Panc1 (cell line): ENCODE measurements around the gene TPRX1. TPM values are rescaled to one million over a fixed set of nuclear protein-coding genes. Genes with fewer than 3 reads are reported as not detected.
"Not testable (repeated sequence)": the region's sequence is repeated elsewhere in the genome, so short reads cannot be mapped to it uniquely, and the experiment has no call there.

Experiments used
- ATAC-seq: fragments of 200-7000 bp; cut with Tn5 transposase; 2 replicates; pipeline ENCODE4 v1.9.1; 2020; ENCODE audit warnings: mild to moderate bottlenecking, moderate library complexity
- BruUV-seq: library from RNA; stranded (reverse); fragments of 400-500 nt; replicated peaks from 2 replicates; lab custom pipeline; 2021; lab: Mats Ljungman, UMichigan
- CTCF ChIA-PET: fragments of 300-600 bp; sonication (Branson Sonifier 250); formaldehyde crosslinking; loops from one replicate; lab custom pipeline; 2022; ENCODE audit warnings: antibody characterized with exemption; lab: Charles Lee
- POLR2A ChIA-PET: fragments of 300-600 bp; sonication (Branson Sonifier 250); formaldehyde crosslinking; loops from one replicate; lab custom pipeline; 2022; ENCODE audit warnings: antibody characterized with exemption; lab: Charles Lee
- DNase-seq: peaks from one replicate; pipeline ENCODE4 v3.0.0-alpha.2; 2010; ENCODE audit warnings: low read depth, low spot score
- H3K27ac ChIP-seq: 2 replicates; pipeline ENCODE4 v1.5.1; 2011; ENCODE audit warnings: mild to moderate bottlenecking, low read length, inconsistent platforms
- H3K27me3 ChIP-seq: fragments of 200-500 bp; sonication (Bioruptor generic); 2 replicates; pipeline ENCODE4 v1.6.0; 2014; ENCODE audit warnings: low read length, inconsistent platforms; ENCODE audit not compliant: control insufficient read depth, insufficient read depth
- H3K36me3 ChIP-seq: fragments of 200-500 bp; sonication (Bioruptor generic); 2 replicates; pipeline ENCODE4 v1.5.1; 2014; ENCODE audit warnings: inconsistent platforms, mild to moderate bottlenecking, low read length, moderate library complexity; ENCODE audit not compliant: control insufficient read depth, insufficient read depth
- H3K4me1 ChIP-seq: 2 replicates; pipeline ENCODE4 v1.5.1; 2011; ENCODE audit warnings: inconsistent platforms, mild to moderate bottlenecking, low read length, moderate library complexity; ENCODE audit not compliant: control insufficient read depth, insufficient read depth
- H3K4me3 ChIP-seq, 2 experiments: 2 replicates each; pipeline ENCODE4 v1.5.1; 2011 to 2012; ENCODE audit warnings: low read depth in 2 of 2, low read length in 2 of 2, mild to moderate bottlenecking in 2 of 2, inconsistent platforms in 1 of 2, moderate library complexity in 1 of 2
- H3K9me3 ChIP-seq: fragments of 200-500 bp; sonication (Bioruptor generic); 2 replicates; pipeline ENCODE4 v1.5.1; 2014; ENCODE audit warnings: low read depth, mild to moderate bottlenecking, inconsistent platforms, low read length, moderate library complexity; ENCODE audit not compliant: control insufficient read depth, insufficient read depth
- POLR2AphosphoS5 ChIP-seq: IDR thresholded peaks from 2 replicates; pipeline ENCODE4 v1.6.1; 2012; ENCODE audit warnings: mild to moderate bottlenecking, low read depth, low read length, moderate library complexity
- SIN3A ChIP-seq: IDR thresholded peaks from 2 replicates; pipeline ENCODE4 v1.6.1; 2012; ENCODE audit warnings: low read depth, mild to moderate bottlenecking, low read length, moderate library complexity, borderline replicate concordance; ENCODE audit not compliant: insufficient read depth
- TCF7L2 ChIP-seq: IDR thresholded peaks from 2 replicates; pipeline ENCODE4 v1.6.1; 2011; ENCODE audit warnings: mild to moderate bottlenecking, low read depth, low read length, inconsistent platforms
- in situ Hi-C: cut with HindIII; loops from 2 replicates; pipeline ENCODE4 v1.10.0; 2016; ENCODE audit warnings: low sequenced_read_pairs, low pct_unique_long_range_greater_than_20kb
- intact Hi-C: fragments of 100-400 bp; cut with micrococcal nuclease; formaldehyde crosslinking; loops from one replicate; pipeline ENCODE4 v1.10.0; 2022; ENCODE audit not compliant: unreplicated experiment
- total RNA-seq: library from RNA; stranded (reverse); gene quantifications from one replicate; pipeline ENCODE4 v1.2.1, GENCODE V29; 2021; ENCODE audit not compliant: unreplicated experiment
- TF ChIP-seq, protein P1 (sequence below): fragments of 450-650 bp; IDR thresholded peaks from 2 replicates; pipeline ENCODE4 v1.5.1; 2017; ENCODE audit warnings: mild to moderate bottlenecking
- TF ChIP-seq, protein P2 (sequence below), 2 experiments: IDR thresholded peaks; 2 replicates each; pipeline ENCODE4 v1.6.1; 2011 to 2012; ENCODE audit warnings: low read depth in 2 of 2, control low read depth in 1 of 2, low read length in 1 of 2, mild to moderate bottlenecking in 1 of 2, moderate library complexity in 1 of 2; ENCODE audit not compliant: insufficient read depth in 1 of 2

Gene TPRX1
- total RNA-seq, 1 experiment from 2014 or later, result not detected

DNA sequence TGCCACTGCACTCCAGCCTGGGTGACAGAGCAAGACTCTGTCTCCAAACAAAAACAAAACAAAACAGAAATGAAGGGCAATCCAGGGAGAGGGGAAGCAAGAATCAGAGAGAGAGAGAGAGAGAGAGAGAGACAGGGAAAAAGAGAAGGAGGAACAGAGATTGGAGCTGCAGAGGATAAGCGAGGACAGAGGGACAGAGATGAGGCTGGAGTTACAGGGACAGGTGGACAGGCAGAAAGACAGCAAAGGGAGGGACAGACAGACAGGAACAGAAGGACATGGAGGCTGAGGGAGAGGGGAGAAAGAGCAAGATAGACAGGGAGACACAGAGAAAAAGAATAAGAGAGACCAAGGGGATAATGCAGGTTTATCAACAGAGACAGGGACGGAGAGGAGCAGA, 16.1 kb upstream of the TPRX1 start:
- no peak for TF ChIP-seq TCF7L2
- in situ Hi-C loops (no loop called here), intact Hi-C loops (no loop called here)
- H3K9me3 ChIP-seq, result no peaks in the 10 kb centered on the region
- POLR2A ChIA-PET, result no interaction called here
- CTCF ChIA-PET, result no interaction called here
- DNase-seq, result no peak
- ATAC-seq, result no peak
- no TSS peak for BruUV-seq
- H3K4me1 ChIP-seq, result no peaks in the 10 kb centered on the region
- no peak overlapping the region for H3K27ac ChIP-seq
- no peak overlapping the region for H3K4me3 ChIP-seq
- H3K27me3 ChIP-seq, result no peaks in the 10 kb centered on the region
- H3K36me3 ChIP-seq, result no peaks in the 10 kb centered on the region

DNA sequence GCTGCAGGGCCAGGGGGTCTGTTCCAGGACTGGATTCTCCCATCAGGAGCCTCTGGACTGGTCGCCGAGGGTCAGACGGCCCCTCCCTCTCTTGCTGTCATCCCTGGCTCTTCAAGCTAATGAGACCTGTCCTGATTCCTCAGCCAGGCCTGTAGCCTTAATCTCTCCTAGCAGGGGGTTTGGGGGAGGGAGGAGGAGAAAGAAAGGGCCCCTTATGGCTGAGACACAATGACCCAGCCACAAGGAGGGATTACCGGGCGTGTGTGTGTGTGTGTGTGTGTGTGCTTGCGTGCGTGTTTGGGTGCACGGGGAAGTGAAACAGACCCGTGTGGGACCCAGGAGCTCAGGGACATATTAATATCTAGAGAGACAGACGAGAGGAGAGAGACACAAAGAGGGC, 15.5 kb upstream of the TPRX1 start:
- Histone ChIP-seq H3K27me3 (no peaks in the 10 kb centered on the region), H3K9me3 (no peaks in the 10 kb centered on the region), H3K4me1 (no peaks in the 10 kb centered on the region), H3K4me3 (no peak overlapping the region), H3K36me3 (no peaks in the 10 kb centered on the region), H3K27ac (no peak overlapping the region)
- DNase-seq, result no peak
- intact Hi-C loops (no loop called here), in situ Hi-C loops (no loop called here)
- TF ChIP-seq, protein P1, sequence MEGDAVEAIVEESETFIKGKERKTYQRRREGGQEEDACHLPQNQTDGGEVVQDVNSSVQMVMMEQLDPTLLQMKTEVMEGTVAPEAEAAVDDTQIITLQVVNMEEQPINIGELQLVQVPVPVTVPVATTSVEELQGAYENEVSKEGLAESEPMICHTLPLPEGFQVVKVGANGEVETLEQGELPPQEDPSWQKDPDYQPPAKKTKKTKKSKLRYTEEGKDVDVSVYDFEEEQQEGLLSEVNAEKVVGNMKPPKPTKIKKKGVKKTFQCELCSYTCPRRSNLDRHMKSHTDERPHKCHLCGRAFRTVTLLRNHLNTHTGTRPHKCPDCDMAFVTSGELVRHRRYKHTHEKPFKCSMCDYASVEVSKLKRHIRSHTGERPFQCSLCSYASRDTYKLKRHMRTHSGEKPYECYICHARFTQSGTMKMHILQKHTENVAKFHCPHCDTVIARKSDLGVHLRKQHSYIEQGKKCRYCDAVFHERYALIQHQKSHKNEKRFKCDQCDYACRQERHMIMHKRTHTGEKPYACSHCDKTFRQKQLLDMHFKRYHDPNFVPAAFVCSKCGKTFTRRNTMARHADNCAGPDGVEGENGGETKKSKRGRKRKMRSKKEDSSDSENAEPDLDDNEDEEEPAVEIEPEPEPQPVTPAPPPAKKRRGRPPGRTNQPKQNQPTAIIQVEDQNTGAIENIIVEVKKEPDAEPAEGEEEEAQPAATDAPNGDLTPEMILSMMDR, result no peak
- no peak for TF ChIP-seq TCF7L2
- no peak for TF ChIP-seq POLR2AphosphoS5
- TF ChIP-seq, protein P2, sequence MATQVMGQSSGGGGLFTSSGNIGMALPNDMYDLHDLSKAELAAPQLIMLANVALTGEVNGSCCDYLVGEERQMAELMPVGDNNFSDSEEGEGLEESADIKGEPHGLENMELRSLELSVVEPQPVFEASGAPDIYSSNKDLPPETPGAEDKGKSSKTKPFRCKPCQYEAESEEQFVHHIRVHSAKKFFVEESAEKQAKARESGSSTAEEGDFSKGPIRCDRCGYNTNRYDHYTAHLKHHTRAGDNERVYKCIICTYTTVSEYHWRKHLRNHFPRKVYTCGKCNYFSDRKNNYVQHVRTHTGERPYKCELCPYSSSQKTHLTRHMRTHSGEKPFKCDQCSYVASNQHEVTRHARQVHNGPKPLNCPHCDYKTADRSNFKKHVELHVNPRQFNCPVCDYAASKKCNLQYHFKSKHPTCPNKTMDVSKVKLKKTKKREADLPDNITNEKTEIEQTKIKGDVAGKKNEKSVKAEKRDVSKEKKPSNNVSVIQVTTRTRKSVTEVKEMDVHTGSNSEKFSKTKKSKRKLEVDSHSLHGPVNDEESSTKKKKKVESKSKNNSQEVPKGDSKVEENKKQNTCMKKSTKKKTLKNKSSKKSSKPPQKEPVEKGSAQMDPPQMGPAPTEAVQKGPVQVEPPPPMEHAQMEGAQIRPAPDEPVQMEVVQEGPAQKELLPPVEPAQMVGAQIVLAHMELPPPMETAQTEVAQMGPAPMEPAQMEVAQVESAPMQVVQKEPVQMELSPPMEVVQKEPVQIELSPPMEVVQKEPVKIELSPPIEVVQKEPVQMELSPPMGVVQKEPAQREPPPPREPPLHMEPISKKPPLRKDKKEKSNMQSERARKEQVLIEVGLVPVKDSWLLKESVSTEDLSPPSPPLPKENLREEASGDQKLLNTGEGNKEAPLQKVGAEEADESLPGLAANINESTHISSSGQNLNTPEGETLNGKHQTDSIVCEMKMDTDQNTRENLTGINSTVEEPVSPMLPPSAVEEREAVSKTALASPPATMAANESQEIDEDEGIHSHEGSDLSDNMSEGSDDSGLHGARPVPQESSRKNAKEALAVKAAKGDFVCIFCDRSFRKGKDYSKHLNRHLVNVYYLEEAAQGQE (IDR thresholded peaks at IDR 0.05; ENCODE audit: insufficient read depth in 1 of 2, low read depth in 2 of 2, low read length in 1 of 2), result no peak
- no peak for TF ChIP-seq SIN3A
- no TSS peak for BruUV-seq
- POLR2A ChIA-PET, result interaction anchor here (0.6 kb wide), 1 partner anchor 30 kb away, joined by 4 read pairs; no protein-coding TSS in a partner anchor
- ATAC-seq, result no peak
- CTCF ChIA-PET, result no interaction called here

DNA sequence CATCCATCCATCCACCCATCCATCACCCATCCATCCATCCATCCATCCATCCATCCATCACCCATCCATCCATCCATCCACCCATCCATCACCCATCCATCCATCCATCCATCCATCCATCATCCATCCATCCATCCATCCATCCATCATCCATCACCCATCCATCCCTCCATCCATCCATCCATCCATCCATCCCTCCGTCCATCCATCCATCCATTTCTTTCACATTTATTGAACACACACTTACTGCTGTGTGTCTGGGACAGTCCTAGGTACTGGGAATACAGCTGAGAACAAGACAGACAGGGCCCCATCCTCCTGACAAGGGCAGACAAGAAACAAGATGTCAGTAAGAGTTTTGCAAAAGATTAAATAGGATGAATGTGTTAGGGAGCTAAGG, 13.9 kb upstream of the TPRX1 start:
- CTCF ChIA-PET, H3K27me3 ChIP-seq, H3K4me1 ChIP-seq, H3K36me3 ChIP-seq, BruUV-seq, H3K4me3 ChIP-seq, in situ Hi-C loops, H3K27ac ChIP-seq, ATAC-seq, intact Hi-C loops, DNase-seq, H3K9me3 ChIP-seq: not testable (repeated sequence)
- POLR2A ChIA-PET, result interaction anchor here (0.7 kb wide), 1 partner anchor 20 kb away, joined by 4 read pairs; no protein-coding TSS in a partner anchor

DNA sequence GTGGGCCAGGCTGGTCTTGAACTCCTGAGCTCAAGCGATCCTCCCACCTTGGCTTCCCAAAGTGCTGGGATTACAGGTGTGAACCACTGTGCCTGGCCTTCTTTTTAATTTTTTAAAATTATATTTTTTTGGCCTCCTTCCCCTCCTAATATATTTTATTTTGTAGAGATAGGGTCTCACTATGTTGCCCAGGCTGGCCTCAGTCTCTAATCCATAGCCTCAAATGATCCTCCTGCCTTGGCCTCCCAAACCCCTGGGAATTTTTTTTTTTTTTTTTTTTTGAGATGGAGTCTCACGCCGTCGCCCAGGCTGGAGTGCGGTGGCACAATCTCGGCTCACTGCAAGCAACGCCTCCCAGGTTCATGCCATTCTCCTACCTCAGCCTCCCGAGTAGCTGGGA, 11.9 kb upstream of the TPRX1 start:
- H3K36me3 ChIP-seq, POLR2A ChIA-PET, in situ Hi-C loops, BruUV-seq, H3K4me3 ChIP-seq, DNase-seq, ATAC-seq, H3K4me1 ChIP-seq, H3K27me3 ChIP-seq, H3K27ac ChIP-seq, H3K9me3 ChIP-seq, intact Hi-C loops: not testable (repeated sequence)
- CTCF ChIA-PET, result interaction anchor here (0.6 kb wide), 1 partner anchor 32 kb away, joined by 3 read pairs; no protein-coding TSS in a partner anchor
